Transverse colon (tissue), 4 donors: ENCODE measurements around the gene METTL13. TPM values are rescaled to one million over a fixed set of nuclear protein-coding genes. Genes with fewer than 3 reads are reported as not detected.

Experiments
- DNase-seq: peaks from one replicate; pipeline ENCODE4 v3.0.0-alpha.2; 2019
- H3K27ac ChIP-seq, 4 donors: fragments of 200-600 bp; sonication (generic); 2 replicates each; pipeline ENCODE4 v1.5.1; 2016 to 2018; ENCODE audit warnings: inconsistent platforms in 4 of 4
- H3K27me3 ChIP-seq: fragments of 200-600 bp; sonication (generic); 2 replicates; pipeline ENCODE4 v1.5.1; 2017; ENCODE audit warnings: inconsistent platforms
- H3K36me3 ChIP-seq, 4 donors: fragments of 200-600 bp; sonication (generic); 2 replicates each; pipeline ENCODE4 v1.5.1; 2017 to 2019; ENCODE audit warnings: inconsistent platforms in 4 of 4
- H3K4me1 ChIP-seq, 4 donors: fragments of 200-600 bp; sonication (generic); 2 replicates each; pipeline ENCODE4 v1.5.1; 2017 to 2020; ENCODE audit warnings: inconsistent platforms in 4 of 4
- H3K4me3 ChIP-seq, 4 donors: fragments of 200-600 bp; sonication (generic); 1 replicate in 1 of 4; 2 replicates in 3 of 4; pipeline versions ENCODE4 v1.5.1 to v1.6.1; 2017 to 2019; ENCODE audit warnings: inconsistent platforms in 4 of 4
- H3K9me3 ChIP-seq, 2 donors: fragments of 200-600 bp; sonication (generic); 2 replicates each; pipeline ENCODE4 v1.5.1; 2017 to 2019; ENCODE audit warnings: inconsistent platforms in 2 of 2
- EP300 ChIP-seq: sonication (generic); formaldehyde crosslinking; IDR thresholded peaks from one replicate; pipeline ENCODE4 v1.6.1; 2017; ENCODE audit warnings: antibody characterized with exemption, low read depth
- POLR2A ChIP-seq: fragments of 450-650 bp; IDR thresholded peaks from one replicate; pipeline ENCODE4 v1.6.1; 2016; ENCODE audit warnings: antibody characterized with exemption, mild to moderate bottlenecking, moderate library complexity
- POLR2AphosphoS5 ChIP-seq, 3 donors: sonication (generic); formaldehyde crosslinking; IDR thresholded peaks; one replicate each; pipeline ENCODE4 v1.6.1; 2016; ENCODE audit warnings: antibody characterized with exemption in 3 of 3
- WGBS, 2 donors: methylation state at CpG; one replicate each; pipeline ENCODE4 v1.1.5; 2018; ENCODE audit warnings: low coverage in 1 of 2; 5-methylcytosine and 5-hydroxymethylcytosine counted together
- in situ Hi-C, 4 donors: fragments of 200-750 bp; cut with MboI; loops; one replicate each; pipeline versions ENCODE4 v1.15.0 to v1.15.1; 2017; ENCODE audit warnings: low sequenced_read_pairs in 3 of 4, low pct_ligation_motif_present in 1 of 4, low pct_unique_long_range_greater_than_20kb in 1 of 4
- intact Hi-C: fragments of 100-400 bp; cut with DNase I; formaldehyde crosslinking; loops from one replicate; pipeline ENCODE4 v1.15.1; 2023; ENCODE audit warnings: low total_unique reads
- total RNA-seq, 4 donors: library from RNA; depleted of rRNA; stranded (reverse); fragments of >200 nt; gene quantifications; one replicate each; pipeline ENCODE4 v1.1.0, GENCODE V29; 2016
- TF ChIP-seq, protein P1 (sequence below), 5 experiments: fragments of 200-600 bp in 3 of 5; fragments of 450-650 bp in 2 of 5; sonication (generic) in 3 of 5; IDR thresholded peaks; 1 replicate in 2 of 5; 2 replicates in 3 of 5; pipeline ENCODE4 v1.5.1; 2016 to 2017; ENCODE audit warnings: antibody characterized with exemption in 5 of 5, inconsistent platforms in 3 of 5, mild to moderate bottlenecking in 2 of 5, moderate library complexity in 1 of 5

METTL13 gene
- total RNA-seq, 4 donors from 2014 or later, result 10.5 to 80.8 (median 25.8) TPM

DNA sequence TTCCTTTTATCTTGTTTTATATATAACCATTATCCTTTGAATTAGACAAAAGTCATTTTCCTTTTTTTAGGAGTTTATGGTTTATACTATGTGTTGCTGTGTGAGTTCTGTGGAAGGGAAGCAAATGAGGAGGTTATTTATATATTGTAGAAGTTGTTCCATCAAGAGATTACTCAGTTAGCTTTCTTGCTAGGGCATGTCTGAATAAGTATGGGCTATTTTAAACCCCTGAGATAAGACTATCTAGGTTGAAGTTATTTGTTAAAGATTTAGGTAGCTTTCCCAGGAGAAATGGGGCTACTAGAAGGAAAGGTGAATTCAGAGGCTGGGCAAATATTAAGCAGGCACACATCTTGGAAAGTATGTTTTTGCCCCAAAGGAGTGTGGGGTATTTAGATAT is 23.4 kb upstream of the METTL13 start:
- Histone ChIP-seq H3K36me3 (no peaks in the 10 kb centered on the region), H3K27ac (no peak overlapping the region), H3K9me3 (no peaks in the 10 kb centered on the region), H3K4me3 (no peak overlapping the region), H3K27me3 (no peaks in the 10 kb centered on the region), H3K4me1 (no peaks in the 10 kb centered on the region)
- no peak for DNase-seq
- TF ChIP-seq, protein P1, sequence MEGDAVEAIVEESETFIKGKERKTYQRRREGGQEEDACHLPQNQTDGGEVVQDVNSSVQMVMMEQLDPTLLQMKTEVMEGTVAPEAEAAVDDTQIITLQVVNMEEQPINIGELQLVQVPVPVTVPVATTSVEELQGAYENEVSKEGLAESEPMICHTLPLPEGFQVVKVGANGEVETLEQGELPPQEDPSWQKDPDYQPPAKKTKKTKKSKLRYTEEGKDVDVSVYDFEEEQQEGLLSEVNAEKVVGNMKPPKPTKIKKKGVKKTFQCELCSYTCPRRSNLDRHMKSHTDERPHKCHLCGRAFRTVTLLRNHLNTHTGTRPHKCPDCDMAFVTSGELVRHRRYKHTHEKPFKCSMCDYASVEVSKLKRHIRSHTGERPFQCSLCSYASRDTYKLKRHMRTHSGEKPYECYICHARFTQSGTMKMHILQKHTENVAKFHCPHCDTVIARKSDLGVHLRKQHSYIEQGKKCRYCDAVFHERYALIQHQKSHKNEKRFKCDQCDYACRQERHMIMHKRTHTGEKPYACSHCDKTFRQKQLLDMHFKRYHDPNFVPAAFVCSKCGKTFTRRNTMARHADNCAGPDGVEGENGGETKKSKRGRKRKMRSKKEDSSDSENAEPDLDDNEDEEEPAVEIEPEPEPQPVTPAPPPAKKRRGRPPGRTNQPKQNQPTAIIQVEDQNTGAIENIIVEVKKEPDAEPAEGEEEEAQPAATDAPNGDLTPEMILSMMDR (IDR thresholded peaks at IDR 0.05), result no peak
- TF ChIP-seq EP300, result no peak
- TF ChIP-seq POLR2AphosphoS5 (IDR thresholded peaks at IDR 0.05), result no peak
- TF ChIP-seq POLR2A, result no peak
- intact Hi-C loops (no loop called here), in situ Hi-C loops (no loop called here)

DNA sequence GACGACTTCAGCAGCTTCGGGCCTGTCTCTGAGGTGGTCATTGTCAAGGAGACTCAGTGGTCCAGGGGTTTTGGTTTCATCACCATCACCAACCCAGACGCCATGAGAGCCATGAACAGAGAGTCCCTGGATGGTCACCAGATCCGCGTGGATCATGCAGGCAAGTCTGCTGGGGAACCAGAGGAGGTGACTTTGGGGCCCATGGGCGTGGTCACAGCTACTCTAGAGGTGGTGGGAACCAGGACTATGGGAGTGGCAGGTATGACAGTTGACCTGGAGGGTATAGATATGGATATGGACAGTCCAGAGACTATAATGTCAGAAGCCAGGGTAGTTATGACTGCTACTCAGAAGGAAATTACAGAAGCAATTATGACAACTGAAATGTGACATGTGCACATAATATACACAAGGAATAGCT is 19.3 kb upstream of the METTL13 start:
- H3K27ac ChIP-seq, result no peak overlapping the region
- H3K36me3 ChIP-seq, result no peaks in the 10 kb centered on the region
- WGBS, 2 donors, result 76 to 90% methylated on average over 2 to 6 of the region's 6 CpGs
- no peaks in the 10 kb centered on the region for H3K4me1 ChIP-seq
- intact Hi-C loops (no loop called here), in situ Hi-C loops (no loop called here)
- no peak for TF ChIP-seq EP300
- TF ChIP-seq, protein P1 (IDR thresholded peaks at IDR 0.05), result no peak
- TF ChIP-seq POLR2A, result no peak
- no peak for TF ChIP-seq POLR2AphosphoS5 (IDR thresholded peaks at IDR 0.05)
- H3K4me3 ChIP-seq, result no peak overlapping the region
- no peak for DNase-seq
- no peaks in the 10 kb centered on the region for H3K9me3 ChIP-seq
- H3K27me3 ChIP-seq, result no peaks in the 10 kb centered on the region

DNA sequence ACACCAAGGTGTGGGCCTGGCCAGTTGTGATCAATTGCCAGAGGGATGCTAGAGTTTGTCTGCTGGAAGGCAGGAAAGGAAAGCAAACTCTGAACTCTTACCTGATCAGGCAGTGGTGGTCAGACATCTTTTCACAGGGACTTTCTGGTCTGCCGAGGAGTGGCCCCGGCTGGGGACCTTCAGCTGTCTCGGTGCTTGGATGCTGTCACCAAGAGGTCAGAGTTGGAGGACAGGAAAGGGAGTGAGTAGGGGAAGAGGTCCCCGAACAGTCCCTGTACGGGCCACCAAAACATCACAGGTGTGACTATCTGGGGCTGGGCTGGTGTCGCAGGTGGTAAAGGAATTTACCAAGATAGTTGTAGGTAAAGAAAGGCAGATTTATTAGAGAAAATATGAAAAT is 17.7 kb upstream of the METTL13 start:
- in situ Hi-C loops (no loop called here), intact Hi-C loops (no loop called here)
- Histone ChIP-seq H3K9me3 (no peaks in the 10 kb centered on the region), H3K27ac (no peak overlapping the region), H3K36me3 (no peaks in the 10 kb centered on the region), H3K27me3 (no peaks in the 10 kb centered on the region), H3K4me3 (no peak overlapping the region), H3K4me1 (no peaks in the 10 kb centered on the region)
- TF ChIP-seq EP300 (no peak), POLR2AphosphoS5 (IDR thresholded peaks at IDR 0.05) (no peak), POLR2A (no peak)
- TF ChIP-seq, protein P1 (IDR thresholded peaks at IDR 0.05), result no peak
- 83 to 96% methylated on average over 3 to 6 of the region's 6 CpGs for WGBS, 2 donors
- DNase-seq, result no peak

DNA sequence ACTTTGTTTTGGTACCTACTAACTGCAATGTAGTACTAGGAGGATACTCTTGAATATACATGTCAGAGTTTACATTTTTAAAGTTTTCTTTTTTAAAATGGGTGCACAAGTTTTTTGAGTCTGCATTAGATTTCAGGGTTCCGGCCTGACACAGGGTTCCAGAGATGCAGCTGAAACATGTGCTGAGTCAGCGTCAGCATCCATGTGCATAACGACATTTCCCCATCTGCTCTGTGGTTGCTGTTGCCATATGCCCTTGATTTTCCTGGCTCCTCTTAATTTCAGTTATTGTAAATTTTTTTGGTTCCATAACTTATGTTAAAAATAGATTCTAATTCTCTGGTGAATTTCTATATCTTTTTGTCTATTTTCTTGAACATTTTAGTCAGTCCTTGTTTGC is 12.3 kb upstream of the METTL13 start:
- DNase-seq, result no peak
- H3K9me3 ChIP-seq, result no peaks in the 10 kb centered on the region
- H3K27me3 ChIP-seq, result peaks cover 3% of the 10 kb centered on the region
- no peak overlapping the region for H3K27ac ChIP-seq
- H3K36me3 ChIP-seq, result no peaks in the 10 kb centered on the region
- TF ChIP-seq, protein P1 (IDR thresholded peaks at IDR 0.05), result no peak
- no peak for TF ChIP-seq POLR2A
- TF ChIP-seq POLR2AphosphoS5 (IDR thresholded peaks at IDR 0.05), result no peak
- TF ChIP-seq EP300, result no peak
- in situ Hi-C loops, result no loop called here
- no peaks in the 10 kb centered on the region for H3K4me1 ChIP-seq
- WGBS, 2 donors, result 33 to 79% methylated on average over 1 to 3 of the region's 3 CpGs
- no peak overlapping the region for H3K4me3 ChIP-seq
- intact Hi-C loops, result no loop called here
